Measurements from ENCODE around the gene OR6J1.
"Not testable (repeated sequence)": the region's sequence is repeated elsewhere in the genome, so short reads cannot be mapped to it uniquely, and the experiment has no call there.

DNA sequence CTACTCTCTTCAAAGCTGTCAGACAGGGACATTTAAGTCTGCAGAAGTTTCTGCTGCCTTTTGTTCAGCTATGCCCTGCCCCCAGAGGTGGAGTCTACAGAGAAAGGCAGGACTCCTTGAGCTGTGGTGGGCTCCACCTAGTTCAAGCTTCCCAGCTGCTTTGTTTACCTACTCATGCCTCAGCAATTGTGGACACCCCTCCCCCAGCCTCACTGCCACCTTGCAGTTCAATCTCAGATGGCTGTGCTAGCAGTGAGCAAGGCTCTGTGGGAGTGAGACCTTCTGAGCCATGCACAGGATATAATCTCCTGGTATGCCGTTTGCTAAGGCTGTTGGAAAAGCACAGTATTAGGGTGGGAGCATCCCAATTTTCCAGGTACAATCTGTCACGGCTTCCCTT, 33.4 kb upstream of the OR6J1 start:
- not testable (repeated sequence) for TF ChIP-seq EZH2 (IDR thresholded peaks at IDR 0.05); POLR2AphosphoS5 (IDR thresholded peaks at IDR 0.05; ENCODE audit: borderline replicate concordance, low read depth, low read length)
